ENCODE measurements around the gene GNAQ. TPM values are rescaled to one million over a fixed set of nuclear protein-coding genes. Genes with fewer than 3 reads are reported as not detected.

The GNAQ gene
- total RNA-seq, 4 donors from 2014 or later, result 13.1 to 19.7 (median 16.4) TPM

GRCh38 chr9:77679661-77680368 is 351.8 kb downstream of the GNAQ start:
- no peak for TF ChIP-seq CTCF (IDR thresholded peaks at IDR 0.05)
- no peak for TF ChIP-seq POLR2A (IDR thresholded peaks at IDR 0.05)
- H3K4me3 ChIP-seq (ENCODE audit: low read depth, poor library complexity, severe bottlenecking), result no peak overlapping the region
- intact Hi-C loops (cut with DNase I; ENCODE audit: low total_unique reads), result no loop called here
- no peak for DNase-seq (ENCODE audit: low spot score in 2 of 2)
- 87% methylated on average over 9 of the region's 9 CpGs for WGBS, 2 donors

GRCh38 chr9:77679088-77679487 is 352.5 kb downstream of the GNAQ start:
- H3K4me3 ChIP-seq (ENCODE audit: low read depth, poor library complexity, severe bottlenecking), result no peak overlapping the region
- intact Hi-C loops (cut with DNase I; ENCODE audit: low total_unique reads), result no loop called here
- TF ChIP-seq POLR2A (IDR thresholded peaks at IDR 0.05), result no peak
- TF ChIP-seq CTCF (IDR thresholded peaks at IDR 0.05), result no peak
- DNase-seq (ENCODE audit: low spot score in 2 of 2), result no peak
- 29 to 40% methylated on average over 2 of the region's 2 CpGs for WGBS, 2 donors

GRCh38 chr9:77677957-77678535 is 353.6 kb downstream of the GNAQ start:
- H3K4me3 ChIP-seq (ENCODE audit: low read depth, poor library complexity, severe bottlenecking), result no peak overlapping the region
- TF ChIP-seq CTCF (IDR thresholded peaks at IDR 0.05) (no peak), POLR2A (IDR thresholded peaks at IDR 0.05) (no peak)
- no peak for DNase-seq (ENCODE audit: low spot score in 2 of 2)
- intact Hi-C loops (cut with DNase I; ENCODE audit: low total_unique reads), result no loop called here
- 52 to 60% methylated on average over 7 of the region's 7 CpGs for WGBS, 2 donors

- intact Hi-C loops (cut with DNase I; ENCODE audit: low total_unique reads), result no loop called here
- DNase-seq (ENCODE audit: low spot score in 2 of 2), result no peak
- TF ChIP-seq CTCF (IDR thresholded peaks at IDR 0.05) (no peak), POLR2A (IDR thresholded peaks at IDR 0.05) (no peak)
- no peak overlapping the region for H3K4me3 ChIP-seq (ENCODE audit: low read depth, poor library complexity, severe bottlenecking)
- 47 to 59% methylated on average over 4 of the region's 4 CpGs for WGBS, 2 donors
Measured at GRCh38 chr9:77677397-77677796, 354.2 kb downstream of the GNAQ start.

- intact Hi-C loops (cut with DNase I; ENCODE audit: low total_unique reads), result no loop called here
- TF ChIP-seq POLR2A (IDR thresholded peaks at IDR 0.05), result no peak
- TF ChIP-seq CTCF (IDR thresholded peaks at IDR 0.05), result no peak
- DNase-seq (ENCODE audit: low spot score in 2 of 2), result no peak
- H3K4me3 ChIP-seq (ENCODE audit: low read depth, poor library complexity, severe bottlenecking), result no peak overlapping the region
- WGBS, 2 donors, result 83 to 84% methylated on average over 10 of the region's 10 CpGs
Measured at GRCh38 chr9:77673941-77674791, 357.4 kb downstream of the GNAQ start.

Data from lower leg skin (tissue), 4 donors.